Liver (tissue), 9 donors: ENCODE results near the gene CCR4. TPM values are rescaled to one million over a fixed set of nuclear protein-coding genes. Genes with fewer than 3 reads are reported as not detected.

Source experiments
- DNase-seq: peaks from one replicate; pipeline ENCODE4 v3.0.0-alpha.2; 2017; ENCODE audit warnings: low spot score
- H3K27ac ChIP-seq, 2 donors: one replicate each; pipeline ENCODE4 v1.7.0; 2013; ENCODE audit warnings: inconsistent platforms in 2 of 2, low read length in 2 of 2, control low read depth in 1 of 2, low read depth in 1 of 2, mild to moderate bottlenecking in 1 of 2
- H3K27me3 ChIP-seq, 4 donors: one replicate each; pipeline versions ENCODE4 v1.6.1 to v1.7.0; 2013; ENCODE audit warnings: low read length in 3 of 4, inconsistent platforms in 1 of 4, mild to moderate bottlenecking in 1 of 4, moderate library complexity in 1 of 4; ENCODE audit not compliant: control insufficient read depth in 4 of 4, insufficient read depth in 4 of 4
- H3K36me3 ChIP-seq, 4 donors: one replicate each; pipeline versions ENCODE4 v1.6.1 to v1.7.0; 2013; ENCODE audit warnings: low read length in 3 of 4, mild to moderate bottlenecking in 3 of 4, low read depth in 1 of 4, moderate library complexity in 1 of 4; ENCODE audit not compliant: control insufficient read depth in 4 of 4, insufficient read depth in 3 of 4
- H3K4me1 ChIP-seq, 4 donors: one replicate each; pipeline versions ENCODE4 v1.6.1 to v1.7.0; 2013; ENCODE audit warnings: low read length in 3 of 4, mild to moderate bottlenecking in 3 of 4, moderate library complexity in 1 of 4; ENCODE audit not compliant: control insufficient read depth in 4 of 4, insufficient read depth in 4 of 4
- H3K4me3 ChIP-seq, 3 donors: one replicate each; pipeline versions ENCODE4 v1.6.1 to v1.7.0; 2013; ENCODE audit warnings: low read length in 3 of 3, control low read depth in 1 of 3, low read depth in 1 of 3, mild to moderate bottlenecking in 1 of 3
- H3K9ac ChIP-seq, 2 donors: one replicate each; pipeline ENCODE4 v1.7.0; 2013; ENCODE audit warnings: low read length in 2 of 2, mild to moderate bottlenecking in 2 of 2, moderate library complexity in 2 of 2, control low read depth in 1 of 2, low read depth in 1 of 2
- H3K9me3 ChIP-seq, 4 donors: one replicate each; pipeline versions ENCODE4 v1.6.1 to v1.7.0; 2013; ENCODE audit warnings: low read length in 3 of 4; ENCODE audit not compliant: control insufficient read depth in 4 of 4
- ATF3 ChIP-seq: IDR thresholded peaks from 2 replicates; pipeline ENCODE4 v1.6.1; 2016; ENCODE audit warnings: antibody characterized with exemption
- EGR1 ChIP-seq, 2 donors: IDR thresholded peaks; 2 replicates each; pipeline ENCODE4 v1.6.1; 2016 to 2018; ENCODE audit warnings: antibody characterized with exemption in 2 of 2, low read depth in 2 of 2
- FOXA1 ChIP-seq: IDR thresholded peaks from 2 replicates; pipeline ENCODE4 v1.6.1; 2016; ENCODE audit warnings: antibody characterized with exemption
- FOXA2 ChIP-seq: IDR thresholded peaks from 2 replicates; pipeline ENCODE4 v1.6.1; 2016; ENCODE audit warnings: antibody characterized with exemption
- GABPA ChIP-seq, 2 donors: IDR thresholded peaks in 1 of 2; conservative IDR thresholded peaks in 1 of 2; 2 replicates each; pipeline ENCODE4 v1.6.1; 2016; ENCODE audit warnings: antibody characterized with exemption in 2 of 2, mild to moderate bottlenecking in 1 of 2, moderate library complexity in 1 of 2
- HNF4A ChIP-seq, 2 donors: conservative IDR thresholded peaks; 2 replicates each; pipeline ENCODE4 v1.6.1; 2016; ENCODE audit warnings: antibody characterized with exemption in 2 of 2, mild to moderate bottlenecking in 2 of 2
- HNF4G ChIP-seq: IDR thresholded peaks from 2 replicates; pipeline ENCODE4 v1.6.1; 2016; ENCODE audit warnings: antibody characterized with exemption
- JUND ChIP-seq, 2 donors: IDR thresholded peaks; 2 replicates each; pipeline ENCODE4 v1.6.1; 2016; ENCODE audit warnings: antibody characterized with exemption in 2 of 2
- NR2F2 ChIP-seq: IDR thresholded peaks from 2 replicates; pipeline ENCODE4 v1.6.1; 2016; ENCODE audit warnings: antibody characterized with exemption
- RAD21 ChIP-seq, 2 donors: IDR thresholded peaks; 2 replicates each; pipeline ENCODE4 v1.6.1; 2016; ENCODE audit warnings: antibody characterized with exemption in 2 of 2, mild to moderate bottlenecking in 2 of 2
- REST ChIP-seq: IDR thresholded peaks from 2 replicates; pipeline ENCODE4 v1.6.1; 2016; ENCODE audit warnings: antibody characterized with exemption, mild to moderate bottlenecking
- RXRA ChIP-seq, 2 donors: IDR thresholded peaks; 2 replicates each; pipeline ENCODE4 v1.6.1; 2017 to 2018; ENCODE audit warnings: antibody characterized with exemption in 2 of 2, mild to moderate bottlenecking in 1 of 2
- SP1 ChIP-seq: IDR thresholded peaks from 2 replicates; pipeline ENCODE4 v1.6.1; 2018; ENCODE audit warnings: antibody characterized with exemption, mild to moderate bottlenecking
- TAF1 ChIP-seq: conservative IDR thresholded peaks from 2 replicates; pipeline ENCODE4 v1.6.1; 2016; ENCODE audit warnings: antibody characterized with exemption, mild to moderate bottlenecking
- YY1 ChIP-seq: IDR thresholded peaks from 2 replicates; pipeline ENCODE4 v1.6.1; 2016; ENCODE audit warnings: antibody characterized with exemption, mild to moderate bottlenecking
- ZBTB33 ChIP-seq: IDR thresholded peaks from 2 replicates; pipeline ENCODE4 v1.6.1; 2016; ENCODE audit warnings: antibody characterized with exemption
- WGBS: extraction: QIAGEN DNeasy Blood & Tissue Kit; methylation state at CpG from one replicate; pipeline ENCODE4 v1.1.7; 2013; 5-methylcytosine and 5-hydroxymethylcytosine counted together
- polyA plus RNA-seq, 2 donors: library from polyadenylated mRNA; stranded (reverse) in 1 of 2; unstranded in 1 of 2; fragments of 200-250 nt in 1 of 2; fragments of >200 nt in 1 of 2; fragmentation: Nextera tagmentation in 1 of 2; extraction: Ambion mirVana in 1 of 2; gene quantifications; one replicate each; pipeline versions ENCODE4 v1.2.1 to v1.2.3, GENCODE V29; 2013 to 2015
- total RNA-seq, 2 donors: library from RNA; depleted of rRNA; stranded (reverse); fragments of >200 nt; gene quantifications; one replicate each; pipeline ENCODE4 v1.2.3, GENCODE V29; 2014
- TF ChIP-seq, protein P1 (sequence below): IDR thresholded peaks from 2 replicates; pipeline ENCODE4 v1.6.1; 2016; ENCODE audit warnings: antibody characterized with exemption
- TF ChIP-seq, protein P2 (sequence below): fragments of 150-350 bp; IDR thresholded peaks from 2 replicates; pipeline ENCODE4 v1.5.1; 2017; ENCODE audit warnings: improper control_type of control experiment, low read depth, low read length; ENCODE audit not compliant: missing input control
- donor health status: healthy.
- donor health status: healthy.
- donor health status: healthy.
- donor health status: healthy.
- donor health status: healthy.

The CCR4 gene
- total and polyA plus RNA-seq, 4 donors = 0.07 to 1.0 (median 0.17) TPM

DNA sequence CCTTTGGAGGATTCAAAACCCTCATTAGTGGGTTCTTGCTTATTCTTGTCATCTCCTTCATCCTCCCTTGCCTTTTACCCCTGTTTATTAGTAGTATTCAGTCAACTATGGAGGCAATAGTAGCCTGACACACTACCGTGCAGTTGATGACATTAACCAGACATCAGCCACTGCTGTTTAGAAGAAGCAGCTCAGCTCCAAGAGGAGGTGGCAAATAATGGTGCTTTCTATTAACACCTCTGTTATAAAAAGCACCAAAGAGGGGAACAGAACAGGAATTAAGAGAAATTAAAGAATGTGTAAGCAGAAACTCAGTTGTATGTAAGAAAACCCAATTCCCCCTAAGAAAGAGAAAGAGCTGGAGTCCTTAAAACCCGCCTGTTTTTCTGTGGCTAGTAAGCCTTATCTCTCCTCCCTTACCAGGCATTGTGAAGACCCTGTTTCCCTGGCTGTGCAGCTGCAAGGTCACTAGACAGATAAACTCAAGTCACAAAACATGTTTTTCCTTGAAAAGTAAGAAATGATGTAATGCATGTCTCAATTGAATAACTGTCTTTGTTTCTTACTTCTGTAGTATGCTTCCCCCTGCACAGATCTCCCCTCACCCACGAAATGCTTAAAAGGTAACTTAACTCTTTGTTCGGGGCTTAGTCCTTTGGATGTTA, 21.2 kb downstream of the CCR4 start (continued):
- no peak for TF ChIP-seq EGR1 (IDR thresholded peaks at IDR 0.05; ENCODE audit: low read depth in 2 of 2)
- no peak for TF ChIP-seq TAF1
- TF ChIP-seq ZBTB33 = no peak
- TF ChIP-seq, protein P1, sequence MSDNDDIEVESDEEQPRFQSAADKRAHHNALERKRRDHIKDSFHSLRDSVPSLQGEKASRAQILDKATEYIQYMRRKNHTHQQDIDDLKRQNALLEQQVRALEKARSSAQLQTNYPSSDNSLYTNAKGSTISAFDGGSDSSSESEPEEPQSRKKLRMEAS = no peak
- TF ChIP-seq YY1 = no peak

- WGBS = 86% methylated on average over 1 of the region's 1 CpG
- TF ChIP-seq HNF4G (no peak), RAD21 (IDR thresholded peaks at IDR 0.05) (no peak), YY1 (no peak), FOXA2 (no peak), JUND (IDR thresholded peaks at IDR 0.05) (no peak), ZBTB33 (no peak), GABPA (IDR thresholded peaks at IDR 0.05 in 1 of 2, conservative IDR thresholded peaks at IDR 0.05 in 1 of 2) (no peak), REST (no peak), ATF3 (no peak), HNF4A (conservative IDR thresholded peaks at IDR 0.05) (no peak), EGR1 (IDR thresholded peaks at IDR 0.05; ENCODE audit: low read depth in 2 of 2) (no peak), NR2F2 (no peak), SP1 (no peak), RXRA (IDR thresholded peaks at IDR 0.05) (no peak), FOXA1 (no peak)
- TF ChIP-seq, protein P2, sequence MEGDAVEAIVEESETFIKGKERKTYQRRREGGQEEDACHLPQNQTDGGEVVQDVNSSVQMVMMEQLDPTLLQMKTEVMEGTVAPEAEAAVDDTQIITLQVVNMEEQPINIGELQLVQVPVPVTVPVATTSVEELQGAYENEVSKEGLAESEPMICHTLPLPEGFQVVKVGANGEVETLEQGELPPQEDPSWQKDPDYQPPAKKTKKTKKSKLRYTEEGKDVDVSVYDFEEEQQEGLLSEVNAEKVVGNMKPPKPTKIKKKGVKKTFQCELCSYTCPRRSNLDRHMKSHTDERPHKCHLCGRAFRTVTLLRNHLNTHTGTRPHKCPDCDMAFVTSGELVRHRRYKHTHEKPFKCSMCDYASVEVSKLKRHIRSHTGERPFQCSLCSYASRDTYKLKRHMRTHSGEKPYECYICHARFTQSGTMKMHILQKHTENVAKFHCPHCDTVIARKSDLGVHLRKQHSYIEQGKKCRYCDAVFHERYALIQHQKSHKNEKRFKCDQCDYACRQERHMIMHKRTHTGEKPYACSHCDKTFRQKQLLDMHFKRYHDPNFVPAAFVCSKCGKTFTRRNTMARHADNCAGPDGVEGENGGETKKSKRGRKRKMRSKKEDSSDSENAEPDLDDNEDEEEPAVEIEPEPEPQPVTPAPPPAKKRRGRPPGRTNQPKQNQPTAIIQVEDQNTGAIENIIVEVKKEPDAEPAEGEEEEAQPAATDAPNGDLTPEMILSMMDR = no peak
- TF ChIP-seq, protein P1 = no peak
- Histone ChIP-seq H3K9ac (no peak overlapping the region), H3K4me1 (peaks cover 0 to 8% (median 0%) of the 10 kb centered on the region in 4 donors), H3K36me3 (no peaks in the 10 kb centered on the region), H3K27me3 (no peaks in the 10 kb centered on the region), H3K9me3 (no peaks in the 10 kb centered on the region), H3K4me3 (no peak overlapping the region), H3K27ac (no peak overlapping the region)
- no peak for DNase-seq
These were observed 22.5 kb downstream of the CCR4 start for GRCh38 chr3:32973982-32974381.
